Measurements from ENCODE around the gene POFUT2. TPM values are rescaled to one million over a fixed set of nuclear protein-coding genes. Genes with fewer than 3 reads are reported as not detected.

Gene POFUT2
- total RNA-seq, 1 experiment from 2014 or later: 28.2 TPM

DNA sequence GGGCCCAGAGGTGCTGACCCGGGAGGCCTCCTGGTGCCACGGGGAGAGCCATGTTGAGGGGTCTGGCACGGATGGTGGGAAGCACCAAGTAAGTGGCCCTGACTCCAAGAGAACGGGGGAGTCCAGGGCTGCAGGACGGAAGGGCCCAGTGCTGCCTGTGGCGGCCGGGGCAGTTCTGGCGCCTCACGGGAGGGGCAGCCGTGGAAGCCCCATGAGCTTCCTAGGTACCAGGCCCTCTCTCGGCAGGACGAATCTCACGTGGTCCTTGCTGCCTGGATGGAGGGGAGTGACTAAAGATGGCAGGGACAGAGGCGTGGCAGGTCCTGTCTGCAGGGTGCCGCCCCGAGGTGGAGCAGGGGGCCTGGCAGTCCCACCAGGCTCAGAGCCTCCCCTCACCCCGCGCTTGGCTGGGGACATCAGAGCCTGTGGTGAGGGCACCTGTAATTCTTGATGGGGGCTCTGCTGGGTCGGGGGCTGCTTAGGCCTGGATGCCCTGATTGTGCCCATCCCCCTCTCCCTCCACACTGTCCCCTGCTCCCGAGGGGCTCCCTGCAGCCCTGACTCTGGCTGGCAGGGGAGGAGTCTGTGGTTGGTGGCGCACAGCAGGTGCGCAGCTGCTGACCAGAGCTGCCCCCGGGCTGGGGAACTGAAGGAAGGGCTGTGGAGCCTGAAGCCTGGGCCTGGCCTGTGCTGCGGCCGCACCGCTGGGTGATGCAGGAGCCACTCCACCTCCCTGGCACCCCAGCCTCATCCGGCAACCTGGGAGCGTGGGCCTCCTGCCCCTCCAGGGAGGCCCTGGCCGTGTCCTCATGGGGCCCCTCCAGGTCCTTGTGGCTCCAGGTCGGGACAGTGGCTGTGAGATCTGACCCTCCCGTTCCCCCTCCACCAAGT lies 31.4 kb downstream of the POFUT2 start:
- ChIA-PET POLR2A (ENCODE audit: unreplicated experiment) (interaction anchor here (0.5 kb wide), 1 partner anchor 40 kb away, joined by 8 read pairs; no protein-coding TSS in a partner anchor), CTCF (no interaction called here)
- Histone ChIP-seq H3K4me1 (ENCODE audit: insufficient read depth, low read length) (peaks cover 12% of the 10 kb centered on the region), H3K9ac (ENCODE audit: low read length) (no peak overlapping the region), H3F3A (ENCODE audit: low read length, unreplicated experiment) (no peaks in the 10 kb centered on the region), H3K36me3 (ENCODE audit: low read depth, low read length) (no peaks in the 10 kb centered on the region), H4K20me1 (ENCODE audit: low read length) (no peaks in the 10 kb centered on the region), H3K4me3 (ENCODE audit: low read length) (no peak overlapping the region), H3K27ac (ENCODE audit: low read length) (no peak overlapping the region), H3K9me2 (replicated peaks; ENCODE audit: low read length) (no peaks in the 10 kb centered on the region), H3K79me2 (ENCODE audit: low read length) (no peaks in the 10 kb centered on the region), H3K27me3 (ENCODE audit: low read length) (0 out of 2 replicates have a peak, but pooled peaks cover 8% of the 10 kb centered on the region), H2AFZ (ENCODE audit: low read length) (no peak overlapping the region), H3K9me3 (ENCODE audit: low read length) (no peaks in the 10 kb centered on the region), H3K4me2 (ENCODE audit: low read length) (no peak overlapping the region)
- TF ChIP-seq EZH2 (IDR thresholded peaks at IDR 0.05; ENCODE audit: low read length, unreplicated experiment) (no peak), CTCF (conservative IDR thresholded peaks at IDR 0.05; ENCODE audit: low read depth, low read length) (no peak), EZH2phosphoT487 (IDR thresholded peaks at IDR 0.05; ENCODE audit: borderline replicate concordance, low read length) (no peak)
- ATAC-seq (no peak), DNase-seq (no peak)
- no TSS peak for BruUV-seq (replicated peaks)
- intact Hi-C loops (cut with micrococcal nuclease): no loop called here

- intact Hi-C loops (cut with micrococcal nuclease): no loop called here
- peak overlapping the region; percentile 56 for H3K4me3 ChIP-seq (ENCODE audit: low read length)
- H2AFZ ChIP-seq (ENCODE audit: low read length): peak overlapping the region; percentile 61
- no peaks in the 10 kb centered on the region for H3K79me2 ChIP-seq (ENCODE audit: low read length)
- H3K27ac ChIP-seq (ENCODE audit: low read length): no peak overlapping the region
- no peak overlapping the region for H3K9ac ChIP-seq (ENCODE audit: low read length)
- no peaks in the 10 kb centered on the region for H3F3A ChIP-seq (ENCODE audit: low read length, unreplicated experiment)
- 0 out of 2 replicates have a peak, but pooled peaks cover 8% of the 10 kb centered on the region for H3K27me3 ChIP-seq (ENCODE audit: low read length)
- BruUV-seq (replicated peaks): no TSS peak
- no peaks in the 10 kb centered on the region for H4K20me1 ChIP-seq (ENCODE audit: low read length)
- no peaks in the 10 kb centered on the region for H3K9me3 ChIP-seq (ENCODE audit: low read length)
- no peaks in the 10 kb centered on the region for H3K36me3 ChIP-seq (ENCODE audit: low read depth, low read length)
- ATAC-seq: peak; percentile 62
- ChIA-PET CTCF (interaction anchor here (0.6 to 1.0 kb wide), 2 partner anchors 117 to 301 kb away, joined by 4 to 13 read pairs; no protein-coding TSS in a partner anchor), POLR2A (ENCODE audit: unreplicated experiment) (interaction anchor here (0.5 to 0.7 kb wide), 2 partner anchors 40 to 498 kb away, joined by 3 to 8 read pairs; no protein-coding TSS in a partner anchor)
- DNase-seq: peak; percentile 53
- peak overlapping the region; percentile 80 for H3K4me2 ChIP-seq (ENCODE audit: low read length)
- H3K9me2 ChIP-seq (replicated peaks; ENCODE audit: low read length): no peaks in the 10 kb centered on the region
- TF ChIP-seq CTCF (conservative IDR thresholded peaks at IDR 0.05; ENCODE audit: low read depth, low read length) (no peak), EZH2 (IDR thresholded peaks at IDR 0.05; ENCODE audit: low read length, unreplicated experiment) (no peak), EZH2phosphoT487 (IDR thresholded peaks at IDR 0.05; ENCODE audit: borderline replicate concordance, low read length) (no peak)
- peaks cover 12% of the 10 kb centered on the region for H3K4me1 ChIP-seq (ENCODE audit: insufficient read depth, low read length)
These were observed 32.2 kb downstream of the POFUT2 start for GRCh38 chr21:45255381-45256020.

All from PC-3 (cell line).